ENCODE data around the gene KIF21A. TPM values are rescaled to one million over a fixed set of nuclear protein-coding genes. Genes with fewer than 3 reads are reported as not detected.

The KIF21A gene
- total and polyA plus RNA-seq, 8 donors: 6.3 to 17.3 (median 14.3) TPM

DNA sequence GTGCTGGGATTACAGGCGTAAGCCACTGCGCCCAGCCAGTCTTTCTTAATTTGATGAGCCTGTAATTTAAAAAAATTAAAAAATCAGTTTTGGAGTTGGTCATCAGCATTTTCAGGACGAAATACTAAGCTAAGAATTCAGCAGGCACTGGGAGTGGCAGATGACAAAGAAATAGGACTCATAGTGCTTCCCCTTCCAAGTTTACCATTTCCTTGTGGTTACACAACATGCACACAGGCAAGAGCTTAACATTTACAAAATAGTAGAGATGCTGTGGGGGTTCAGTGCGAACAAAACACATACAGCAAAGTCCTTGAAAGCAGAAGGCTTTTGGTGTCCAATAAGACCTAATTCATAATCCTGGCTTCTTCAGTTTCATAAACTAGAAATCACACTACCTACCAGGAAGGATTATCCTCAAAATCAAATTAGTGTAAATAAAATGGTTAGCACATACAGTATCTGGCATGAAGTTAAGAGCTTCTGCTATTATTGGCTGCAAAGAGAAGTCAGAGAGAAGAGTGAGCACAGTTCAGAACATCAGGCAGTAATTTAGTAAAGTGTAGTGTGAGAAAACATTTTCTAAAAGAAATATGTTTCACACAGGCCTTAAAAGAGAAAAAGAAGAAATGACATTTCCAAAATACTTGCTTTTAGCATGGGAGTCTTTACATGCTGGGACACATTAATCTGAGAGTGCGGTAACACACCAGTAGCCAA lies 22.2 kb upstream of the KIF21A start:
- H3K27ac ChIP-seq: no peak overlapping the region
- TF ChIP-seq, protein P1, sequence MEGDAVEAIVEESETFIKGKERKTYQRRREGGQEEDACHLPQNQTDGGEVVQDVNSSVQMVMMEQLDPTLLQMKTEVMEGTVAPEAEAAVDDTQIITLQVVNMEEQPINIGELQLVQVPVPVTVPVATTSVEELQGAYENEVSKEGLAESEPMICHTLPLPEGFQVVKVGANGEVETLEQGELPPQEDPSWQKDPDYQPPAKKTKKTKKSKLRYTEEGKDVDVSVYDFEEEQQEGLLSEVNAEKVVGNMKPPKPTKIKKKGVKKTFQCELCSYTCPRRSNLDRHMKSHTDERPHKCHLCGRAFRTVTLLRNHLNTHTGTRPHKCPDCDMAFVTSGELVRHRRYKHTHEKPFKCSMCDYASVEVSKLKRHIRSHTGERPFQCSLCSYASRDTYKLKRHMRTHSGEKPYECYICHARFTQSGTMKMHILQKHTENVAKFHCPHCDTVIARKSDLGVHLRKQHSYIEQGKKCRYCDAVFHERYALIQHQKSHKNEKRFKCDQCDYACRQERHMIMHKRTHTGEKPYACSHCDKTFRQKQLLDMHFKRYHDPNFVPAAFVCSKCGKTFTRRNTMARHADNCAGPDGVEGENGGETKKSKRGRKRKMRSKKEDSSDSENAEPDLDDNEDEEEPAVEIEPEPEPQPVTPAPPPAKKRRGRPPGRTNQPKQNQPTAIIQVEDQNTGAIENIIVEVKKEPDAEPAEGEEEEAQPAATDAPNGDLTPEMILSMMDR (IDR thresholded peaks at IDR 0.05): no peak
- no peak for ATAC-seq

DNA sequence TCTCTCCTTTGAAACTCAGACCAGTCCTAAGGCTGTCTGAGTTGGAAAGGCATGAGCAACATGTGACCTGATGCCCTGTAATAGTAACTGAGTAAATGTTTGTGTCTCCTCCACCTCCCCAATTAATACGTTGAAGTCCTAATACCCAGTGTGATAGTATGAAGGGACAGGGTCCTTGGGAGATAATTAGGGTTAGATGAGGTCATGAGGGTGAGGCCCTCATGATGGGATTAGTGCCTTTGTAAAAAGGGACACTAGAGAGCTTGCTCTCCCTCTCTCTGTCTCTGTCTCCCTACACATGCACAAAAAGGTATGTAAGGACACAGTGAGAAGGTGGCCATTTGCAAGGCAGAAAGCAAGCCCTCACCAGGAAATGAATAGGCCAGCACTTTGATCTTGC lies 18.1 kb upstream of the KIF21A start:
- FAIRE-seq (no peak), DNase-seq (no peak), ATAC-seq (no peak)
- Histone ChIP-seq H3K4me3 (no peak overlapping the region), H3K9me3 (no peaks in the 10 kb centered on the region), H3K36me3 (no peaks in the 10 kb centered on the region), H3K4me1 (no peaks in the 10 kb centered on the region), H3K27ac (no peak overlapping the region), H3K27me3 (no peaks in the 10 kb centered on the region)
- intact Hi-C loops (cut with DNase I): no loop called here
- TF ChIP-seq, protein P1 (IDR thresholded peaks at IDR 0.05): no peak
- 50 to 60% methylated on average over 1 of the region's 1 CpG for WGBS, 2 donors

More for the DNA sequence above, 22.2 kb upstream of the KIF21A start:
- H3K4me1 ChIP-seq: no peaks in the 10 kb centered on the region
- intact Hi-C loops (cut with DNase I): no loop called here
- FAIRE-seq: no peak
- no peak overlapping the region for H3K4me3 ChIP-seq
- no peak for DNase-seq
- WGBS, 2 donors: 83% methylated on average over 5 of the region's 5 CpGs
- H3K36me3 ChIP-seq: no peaks in the 10 kb centered on the region
- H3K27me3 ChIP-seq: no peaks in the 10 kb centered on the region
- no peaks in the 10 kb centered on the region for H3K9me3 ChIP-seq

DNA sequence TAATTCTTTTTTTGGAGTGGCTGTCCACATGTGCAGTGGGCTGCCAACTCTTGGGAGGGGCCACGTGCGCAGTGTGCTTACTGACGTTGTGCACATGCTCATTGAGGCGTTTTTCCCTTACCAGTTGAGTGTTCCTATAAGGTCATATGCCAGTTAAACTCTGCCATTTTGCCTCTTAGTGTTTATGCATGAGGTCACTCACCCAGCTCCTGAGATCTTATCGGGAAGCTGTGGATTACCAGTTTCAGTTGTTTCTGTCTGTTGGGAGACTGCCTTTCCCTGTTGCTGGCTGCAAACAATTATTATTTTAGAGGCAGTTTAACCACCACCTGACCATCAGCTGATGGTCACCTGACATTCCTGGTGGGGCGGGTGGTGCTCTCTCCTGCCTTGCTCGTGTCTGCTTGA lies 16.1 kb upstream of the KIF21A start:
- FAIRE-seq (no peak), DNase-seq (no peak), ATAC-seq (no peak)
- H3K27me3 ChIP-seq: no peaks in the 10 kb centered on the region
- TF ChIP-seq, protein P1 (IDR thresholded peaks at IDR 0.05): no peak
- intact Hi-C loops (cut with DNase I): no loop called here
- H3K9me3 ChIP-seq: no peaks in the 10 kb centered on the region
- H3K36me3 ChIP-seq: no peaks in the 10 kb centered on the region
- no peaks in the 10 kb centered on the region for H3K4me1 ChIP-seq
- H3K4me3 ChIP-seq: no peak overlapping the region
- 72 to 79% methylated on average over 7 of the region's 7 CpGs for WGBS, 2 donors
- no peak overlapping the region for H3K27ac ChIP-seq

DNA sequence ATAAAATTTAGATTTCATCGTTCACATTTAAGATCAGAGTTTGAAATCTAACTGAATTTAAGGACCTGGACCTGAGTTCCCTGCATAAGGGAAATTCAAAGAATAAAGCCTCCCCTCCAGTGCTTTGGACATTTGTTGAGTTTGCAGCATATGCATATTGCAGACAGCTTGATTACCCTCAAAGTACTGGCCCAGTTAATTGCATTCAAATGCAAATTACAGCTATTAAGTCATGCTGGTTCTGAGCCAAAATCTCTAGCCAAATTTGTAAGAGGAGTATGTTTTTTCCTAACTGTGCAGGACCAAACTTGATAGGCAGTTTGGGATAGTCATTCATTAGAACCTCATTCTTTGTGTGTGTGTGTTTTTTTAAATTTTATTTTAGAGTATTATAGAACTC lies 9.1 kb upstream of the KIF21A start:
- no peak for FAIRE-seq
- 23 to 30% methylated on average over 1 of the region's 1 CpG for WGBS, 2 donors
- H3K36me3 ChIP-seq: no peaks in the 10 kb centered on the region
- no peak for DNase-seq
- TF ChIP-seq, protein P1 (IDR thresholded peaks at IDR 0.05): no peak
- H3K4me1 ChIP-seq: no peaks in the 10 kb centered on the region
- ATAC-seq: no peak
- H3K27me3 ChIP-seq: no peaks in the 10 kb centered on the region
- H3K9me3 ChIP-seq: no peaks in the 10 kb centered on the region
- H3K27ac ChIP-seq: no peak overlapping the region
- H3K4me3 ChIP-seq: no peak overlapping the region
- intact Hi-C loops (cut with DNase I): no loop called here

DNA sequence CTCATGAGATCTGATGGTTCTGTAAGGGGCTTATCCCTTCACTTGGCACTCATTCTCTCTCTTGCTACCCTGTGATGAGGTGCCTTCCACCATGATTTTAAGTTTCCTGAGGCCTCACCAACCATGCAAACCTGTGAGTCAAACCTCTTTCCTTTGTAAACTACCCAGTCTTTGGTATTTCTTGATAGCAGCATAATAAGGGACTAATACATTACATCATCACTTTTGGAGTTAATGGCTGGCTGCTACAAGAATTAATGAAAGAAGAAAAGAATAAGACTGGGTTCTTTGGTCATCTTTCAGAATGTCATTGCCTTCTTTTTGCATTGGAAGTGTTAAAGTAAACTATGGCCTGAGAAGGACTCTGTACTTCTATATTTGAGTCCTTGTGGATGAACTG lies 5.1 kb upstream of the KIF21A start:
- Histone ChIP-seq H3K9me3 (no peaks in the 10 kb centered on the region), H3K27me3 (no peaks in the 10 kb centered on the region), H3K36me3 (no peaks in the 10 kb centered on the region), H3K4me1 (peaks cover 0 to 7% (median 0%) of the 10 kb centered on the region in 3 donors), H3K27ac (no peak overlapping the region), H3K4me3 (no peak overlapping the region)
- no peak for DNase-seq
- TF ChIP-seq, protein P1 (IDR thresholded peaks at IDR 0.05): no peak
- no peak for ATAC-seq
- intact Hi-C loops (cut with DNase I): loop anchor here in 1 of 3 donors (10.0 kb wide), 1 partner anchor 557 kb away; no protein-coding TSS in a partner anchor
- FAIRE-seq: no peak
